Measurements from ENCODE around the gene PITPNC1.
"Not testable (repeated sequence)": the region's sequence is repeated elsewhere in the genome, so short reads cannot be mapped to it uniquely, and the experiment has no call there.

The PITPNC1 gene

GRCh38 chr17:67491009-67491680 lies 114.1 kb downstream of the PITPNC1 start:
- DNase-seq: peak; percentile 99

GRCh38 chr17:67491681-67492024 lies 114.6 kb downstream of the PITPNC1 start:
- DNase-seq: no peak

GRCh38 chr17:67492251-67492740 lies 115.2 kb downstream of the PITPNC1 start:
- DNase-seq: no peak

- DNase-seq: no peak
Measured at GRCh38 chr17:67492824-67493517, 115.9 kb downstream of the PITPNC1 start.

GRCh38 chr17:67493812-67494211 lies 116.7 kb downstream of the PITPNC1 start:
- DNase-seq: no peak

GRCh38 chr17:67495534-67495933 lies 118.5 kb downstream of the PITPNC1 start:
- not testable (repeated sequence) for DNase-seq

- no peak for DNase-seq
Measured at GRCh38 chr17:67496286-67496685, 119.2 kb downstream of the PITPNC1 start.

GRCh38 chr17:67499685-67500084 lies 122.6 kb downstream of the PITPNC1 start:
- DNase-seq: no peak

- peak; percentile 37 for DNase-seq
Measured at GRCh38 chr17:67500261-67500660, 123.2 kb downstream of the PITPNC1 start.

- no peak for DNase-seq
Measured at GRCh38 chr17:67500677-67501300, 123.7 kb downstream of the PITPNC1 start.

GRCh38 chr17:67502151-67502550 lies 125.1 kb downstream of the PITPNC1 start:
- DNase-seq: no peak

- no peak for DNase-seq
Measured at GRCh38 chr17:67503184-67503583, 126.1 kb downstream of the PITPNC1 start.

- no peak for DNase-seq
Measured at GRCh38 chr17:67503739-67504138, 126.7 kb downstream of the PITPNC1 start.

- no peak for DNase-seq
Measured at GRCh38 chr17:67504182-67504581, 127.1 kb downstream of the PITPNC1 start.

GRCh38 chr17:67506966-67507365 lies 129.9 kb downstream of the PITPNC1 start:
- peak; percentile 76 for DNase-seq

GRCh38 chr17:67509390-67510287 lies 132.6 kb downstream of the PITPNC1 start:
- peak; percentile 36 for DNase-seq

GRCh38 chr17:67511012-67511411 lies 133.9 kb downstream of the PITPNC1 start:
- DNase-seq: no peak

- DNase-seq: no peak
Measured at GRCh38 chr17:67511804-67512203, 134.7 kb downstream of the PITPNC1 start.

- no peak for DNase-seq
Measured at GRCh38 chr17:67514998-67515397, 137.9 kb downstream of the PITPNC1 start.

- DNase-seq: no peak
Measured at GRCh38 chr17:67515490-67516083, 138.5 kb downstream of the PITPNC1 start.

- DNase-seq: not testable (repeated sequence)
Measured at GRCh38 chr17:67516571-67516970, 139.5 kb downstream of the PITPNC1 start.

- no peak for DNase-seq
Measured at GRCh38 chr17:67517325-67517724, 140.2 kb downstream of the PITPNC1 start.

- peak; percentile 56 for DNase-seq
Measured at GRCh38 chr17:67518876-67519275, 141.8 kb downstream of the PITPNC1 start.
